Measurements from ENCODE around the gene ZNF718. TPM values are rescaled to one million over a fixed set of nuclear protein-coding genes. Genes with fewer than 3 reads are reported as not detected.
"Not testable (repeated sequence)": the region's sequence is repeated elsewhere in the genome, so short reads cannot be mapped to it uniquely, and the experiment has no call there.

Gene ZNF718
- total RNA-seq, 1 experiment from 2014 or later, result 3.2 TPM

- CTCF ChIA-PET, result no interaction called here
- no peak overlapping the region for H2AFZ ChIP-seq (ENCODE audit: low read length)
- no peaks in the 10 kb centered on the region for H3K36me3 ChIP-seq (ENCODE audit: low read depth, low read length)
- H3K27me3 ChIP-seq (ENCODE audit: low read length), result no peaks in the 10 kb centered on the region
- POLR2A ChIA-PET (ENCODE audit: unreplicated experiment), result no interaction called here
- H4K20me1 ChIP-seq (ENCODE audit: low read length), result no peaks in the 10 kb centered on the region
- TF ChIP-seq, protein P1, sequence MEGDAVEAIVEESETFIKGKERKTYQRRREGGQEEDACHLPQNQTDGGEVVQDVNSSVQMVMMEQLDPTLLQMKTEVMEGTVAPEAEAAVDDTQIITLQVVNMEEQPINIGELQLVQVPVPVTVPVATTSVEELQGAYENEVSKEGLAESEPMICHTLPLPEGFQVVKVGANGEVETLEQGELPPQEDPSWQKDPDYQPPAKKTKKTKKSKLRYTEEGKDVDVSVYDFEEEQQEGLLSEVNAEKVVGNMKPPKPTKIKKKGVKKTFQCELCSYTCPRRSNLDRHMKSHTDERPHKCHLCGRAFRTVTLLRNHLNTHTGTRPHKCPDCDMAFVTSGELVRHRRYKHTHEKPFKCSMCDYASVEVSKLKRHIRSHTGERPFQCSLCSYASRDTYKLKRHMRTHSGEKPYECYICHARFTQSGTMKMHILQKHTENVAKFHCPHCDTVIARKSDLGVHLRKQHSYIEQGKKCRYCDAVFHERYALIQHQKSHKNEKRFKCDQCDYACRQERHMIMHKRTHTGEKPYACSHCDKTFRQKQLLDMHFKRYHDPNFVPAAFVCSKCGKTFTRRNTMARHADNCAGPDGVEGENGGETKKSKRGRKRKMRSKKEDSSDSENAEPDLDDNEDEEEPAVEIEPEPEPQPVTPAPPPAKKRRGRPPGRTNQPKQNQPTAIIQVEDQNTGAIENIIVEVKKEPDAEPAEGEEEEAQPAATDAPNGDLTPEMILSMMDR (conservative IDR thresholded peaks at IDR 0.05; ENCODE audit: low read depth, low read length), result no peak
- TF ChIP-seq EZH2 (IDR thresholded peaks at IDR 0.05; ENCODE audit: low read length, unreplicated experiment) (no peak), EZH2phosphoT487 (IDR thresholded peaks at IDR 0.05; ENCODE audit: borderline replicate concordance, low read length) (no peak)
- no peak for DNase-seq
- intact Hi-C loops (cut with micrococcal nuclease), result no loop called here
- no TSS peak for BruUV-seq (replicated peaks)
- no peaks in the 10 kb centered on the region for H3K4me1 ChIP-seq (ENCODE audit: insufficient read depth, low read length)
- H3K9ac ChIP-seq (ENCODE audit: low read length), result no peak overlapping the region
- no peaks in the 10 kb centered on the region for H3K9me2 ChIP-seq (replicated peaks; ENCODE audit: low read length)
- H3K4me2 ChIP-seq (ENCODE audit: low read length), result no peak overlapping the region
- H3F3A ChIP-seq (ENCODE audit: low read length, unreplicated experiment), result no peaks in the 10 kb centered on the region
- H3K9me3 ChIP-seq (ENCODE audit: low read length), result no peaks in the 10 kb centered on the region
- no peak for ATAC-seq
- no peaks in the 10 kb centered on the region for H3K79me2 ChIP-seq (ENCODE audit: low read length)
- no peak overlapping the region for H3K4me3 ChIP-seq (ENCODE audit: low read length)
- no peak overlapping the region for H3K27ac ChIP-seq (ENCODE audit: low read length)
Measured at GRCh38 chr4:211033-211511, 86.8 kb downstream of the ZNF718 start.

DNA sequence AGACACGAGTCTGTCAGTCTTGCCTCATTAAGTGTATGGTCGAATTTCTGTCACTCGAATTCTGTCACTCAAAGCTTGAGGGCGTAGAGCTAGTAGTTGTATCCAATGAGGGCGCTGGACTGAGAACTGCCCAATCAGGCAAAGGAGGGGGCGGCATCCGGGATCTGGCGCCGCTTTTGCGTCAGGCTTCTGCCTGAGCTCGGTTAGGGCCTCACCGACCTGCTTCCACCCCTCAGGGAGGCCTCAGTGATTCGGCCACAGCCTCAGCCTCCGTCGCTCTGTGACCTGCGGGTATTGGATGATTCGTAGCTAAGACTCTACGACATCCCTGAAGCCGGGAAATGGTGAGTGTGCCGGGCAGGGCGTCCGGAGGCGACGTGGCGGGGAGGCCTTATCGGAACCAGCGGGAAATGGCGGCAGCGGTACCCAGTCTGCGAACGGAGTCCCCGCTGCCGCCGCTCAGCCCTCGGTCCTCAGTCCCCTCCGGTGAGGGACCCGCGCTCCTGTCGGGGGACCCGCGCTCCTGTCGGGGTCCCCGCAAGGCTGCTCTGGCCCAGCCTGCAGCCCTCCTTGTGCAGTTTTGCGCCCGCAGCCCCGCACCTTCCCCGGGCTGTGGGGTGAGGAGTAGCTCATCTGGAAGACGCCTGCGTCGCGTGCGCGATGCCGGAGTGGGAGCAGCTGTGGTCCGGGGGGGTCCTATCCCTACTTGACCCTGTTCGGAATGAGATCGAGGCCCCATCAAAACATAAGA lies 88.3 kb downstream of the ZNF718 start:
- no peaks in the 10 kb centered on the region for H4K20me1 ChIP-seq (ENCODE audit: low read length)
- H3K4me2 ChIP-seq (ENCODE audit: low read length), result no peak overlapping the region
- no peaks in the 10 kb centered on the region for H3F3A ChIP-seq (ENCODE audit: low read length, unreplicated experiment)
- POLR2A ChIA-PET (ENCODE audit: unreplicated experiment), result no interaction called here
- no peak overlapping the region for H3K27ac ChIP-seq (ENCODE audit: low read length)
- no peaks in the 10 kb centered on the region for H3K9me2 ChIP-seq (replicated peaks; ENCODE audit: low read length)
- BruUV-seq (replicated peaks), result no TSS peak
- H3K9ac ChIP-seq (ENCODE audit: low read length), result no peak overlapping the region
- H3K4me1 ChIP-seq (ENCODE audit: insufficient read depth, low read length), result no peaks in the 10 kb centered on the region
- intact Hi-C loops (cut with micrococcal nuclease), result no loop called here
- no peaks in the 10 kb centered on the region for H3K36me3 ChIP-seq (ENCODE audit: low read depth, low read length)
- H2AFZ ChIP-seq (ENCODE audit: low read length), result no peak overlapping the region
- H3K79me2 ChIP-seq (ENCODE audit: low read length), result no peaks in the 10 kb centered on the region
- CTCF ChIA-PET, result no interaction called here
- H3K9me3 ChIP-seq (ENCODE audit: low read length), result no peaks in the 10 kb centered on the region
- ATAC-seq (no peak), DNase-seq (no peak)
- H3K27me3 ChIP-seq (ENCODE audit: low read length), result no peaks in the 10 kb centered on the region
- TF ChIP-seq EZH2phosphoT487 (IDR thresholded peaks at IDR 0.05; ENCODE audit: borderline replicate concordance, low read length), result no peak
- TF ChIP-seq, protein P1 (conservative IDR thresholded peaks at IDR 0.05; ENCODE audit: low read depth, low read length), result no peak
- TF ChIP-seq EZH2 (IDR thresholded peaks at IDR 0.05; ENCODE audit: low read length, unreplicated experiment), result no peak
- no peak overlapping the region for H3K4me3 ChIP-seq (ENCODE audit: low read length)

- H3K79me2 ChIP-seq (ENCODE audit: low read length); H3K27ac ChIP-seq (ENCODE audit: low read length); CTCF ChIA-PET; POLR2A ChIA-PET (ENCODE audit: unreplicated experiment); H3K9me2 ChIP-seq (replicated peaks; ENCODE audit: low read length); ATAC-seq; H4K20me1 ChIP-seq (ENCODE audit: low read length); H3K27me3 ChIP-seq (ENCODE audit: low read length); H2AFZ ChIP-seq (ENCODE audit: low read length); intact Hi-C loops (cut with micrococcal nuclease); BruUV-seq (replicated peaks); H3F3A ChIP-seq (ENCODE audit: low read length, unreplicated experiment); H3K4me3 ChIP-seq (ENCODE audit: low read length); H3K4me1 ChIP-seq (ENCODE audit: insufficient read depth, low read length); H3K9ac ChIP-seq (ENCODE audit: low read length); DNase-seq; H3K9me3 ChIP-seq (ENCODE audit: low read length); H3K36me3 ChIP-seq (ENCODE audit: low read depth, low read length); H3K4me2 ChIP-seq (ENCODE audit: low read length): not testable (repeated sequence)
Measured at GRCh38 chr4:213189-213535, 88.9 kb downstream of the ZNF718 start.

Other genes starting within 250 kb of the ZNF718 start
- gene ZNF595, start 71.2 kb upstream of the ZNF718 start, total RNA-seq (2014; rRNA removed), result 7.4 TPM in 2 replicates
- gene ZNF732, start 181.0 kb downstream of the ZNF718 start, total RNA-seq (2014; rRNA removed), result not detected in 2 replicates
- 5.4 and 6.5 TPM in 2 replicates for gene ZNF141, start 213.3 kb downstream of the ZNF718 start, total RNA-seq (2014; rRNA removed)

All from PC-3 (cell line).